ENCODE data around the gene ADAMTS2. TPM values are rescaled to one million over a fixed set of nuclear protein-coding genes. Genes with fewer than 3 reads are reported as not detected.
A peak's percentile ranks its signal among the peaks of the same experiment; 100 is the strongest.

The ADAMTS2 gene
- 80.9 TPM for total RNA-seq
- polyA plus RNA-seq: 22.8 TPM

DNA sequence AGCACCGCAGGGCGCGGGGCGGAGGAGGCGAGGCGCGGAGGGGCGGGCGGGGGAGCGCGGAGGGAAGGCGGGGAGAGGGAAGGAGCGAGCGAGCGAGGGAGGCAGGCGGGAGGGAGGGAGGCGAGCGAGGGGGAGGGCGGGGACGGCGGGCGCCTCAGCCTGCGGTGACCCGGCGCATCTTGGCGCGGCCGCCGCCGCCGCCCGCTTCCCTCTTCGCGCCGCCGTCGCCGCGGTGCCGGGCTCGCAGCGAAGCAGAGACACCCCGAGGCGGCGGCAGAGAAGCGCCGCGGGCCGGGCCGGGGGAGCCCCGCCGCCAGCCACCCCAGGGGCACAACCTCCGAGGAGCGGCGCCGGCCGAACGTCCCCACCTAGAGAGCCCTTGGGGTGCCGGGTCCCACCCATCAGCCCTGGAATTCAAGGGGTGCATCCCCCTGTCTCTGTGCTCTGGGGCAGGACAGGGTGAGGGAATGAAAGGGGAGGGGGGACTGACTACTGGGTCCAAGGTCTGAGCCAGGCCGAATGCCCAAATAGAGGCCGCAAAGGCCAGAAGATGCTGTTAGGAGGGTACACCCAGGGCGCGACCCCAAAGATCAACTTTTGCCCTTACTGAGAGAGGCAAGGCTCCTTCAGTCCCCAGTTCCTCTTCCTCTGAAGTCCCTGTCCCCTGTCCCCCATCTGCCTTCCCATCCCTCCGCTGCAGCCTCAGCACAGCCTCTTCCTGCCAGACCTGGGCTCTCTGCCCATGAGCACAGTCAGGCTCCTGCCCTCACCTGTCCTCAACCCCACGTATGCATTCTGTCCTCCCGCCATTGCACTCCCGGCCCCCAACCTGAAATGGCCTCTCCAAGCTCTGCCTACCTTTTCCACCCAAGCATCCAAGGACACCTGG is at the start of gene ADAMTS2:
Gene ADAMTS2, minus strand, starts transcription at position 29 of the 889 bp plus-strand sequence. CDS start 133 bp downstream, outside the sequence.
- DNase-seq (ENCODE audit: extremely low spot score): no peak
- Histone ChIP-seq H3K36me3 (ENCODE audit: insufficient read depth) (no peaks in the 10 kb centered on the region), H3K4me3 (ENCODE audit: low read depth, low read length) (peak within 1 kb of the TSS; percentile 74), H3K27ac (ENCODE audit: low read depth) (peak within 1 kb of the TSS; percentile 26), H3K4me1 (ENCODE audit: insufficient read depth) (no peaks in the 10 kb centered on the region)
- WGBS: 11% methylated on average over 56 of the region's 67 CpGs

GRCh38 chr5:179393078-179393477 is 47.8 kb upstream of the ADAMTS2 start:
- Histone ChIP-seq H3K4me3 (ENCODE audit: low read depth, low read length) (no peak overlapping the region), H3K27ac (ENCODE audit: low read depth) (no peak overlapping the region), H3K36me3 (ENCODE audit: insufficient read depth) (no peaks in the 10 kb centered on the region), H3K4me1 (ENCODE audit: insufficient read depth) (no peaks in the 10 kb centered on the region)
- no peak for DNase-seq (ENCODE audit: extremely low spot score)
- 64% methylated on average over 4 of the region's 4 CpGs for WGBS

- no peaks in the 10 kb centered on the region for H3K36me3 ChIP-seq (ENCODE audit: insufficient read depth)
- H3K27ac ChIP-seq (ENCODE audit: low read depth): no peak overlapping the region
- DNase-seq (ENCODE audit: extremely low spot score): no peak
- no peak overlapping the region for H3K4me3 ChIP-seq (ENCODE audit: low read depth, low read length)
- WGBS: 91% methylated on average over 19 of the region's 19 CpGs
- H3K4me1 ChIP-seq (ENCODE audit: insufficient read depth): no peaks in the 10 kb centered on the region
Measured at GRCh38 chr5:179387151-179388110, 42.2 kb upstream of the ADAMTS2 start.

- Histone ChIP-seq H3K36me3 (ENCODE audit: insufficient read depth) (no peaks in the 10 kb centered on the region), H3K4me1 (ENCODE audit: insufficient read depth) (no peaks in the 10 kb centered on the region), H3K27ac (ENCODE audit: low read depth) (no peak overlapping the region), H3K4me3 (ENCODE audit: low read depth, low read length) (no peak overlapping the region)
- WGBS: 59% methylated on average over 7 of the region's 7 CpGs
- no peak for DNase-seq (ENCODE audit: extremely low spot score)
Measured at GRCh38 chr5:179385914-179386313, 40.7 kb upstream of the ADAMTS2 start.

DNA sequence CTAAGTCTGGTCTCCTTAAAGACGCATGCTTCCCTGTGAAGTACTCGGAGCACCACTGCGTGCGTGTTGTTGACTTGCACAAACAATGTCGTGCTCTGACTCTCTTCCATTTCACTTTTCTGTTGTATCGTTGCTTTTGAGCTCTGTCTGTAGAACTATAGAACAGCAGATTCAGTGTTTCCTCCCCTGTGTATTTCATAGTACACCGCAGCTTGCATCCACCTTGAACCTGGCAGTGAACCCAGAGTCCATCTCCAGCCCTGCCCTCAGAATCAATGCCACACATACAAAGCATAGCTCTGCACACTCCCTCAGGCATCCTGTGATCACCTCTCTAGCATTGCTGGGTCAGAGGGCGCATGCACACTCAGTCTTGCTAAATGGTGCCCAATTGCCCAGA is 37.2 kb upstream of the ADAMTS2 start:
- H3K36me3 ChIP-seq (ENCODE audit: insufficient read depth): no peaks in the 10 kb centered on the region
- no peak overlapping the region for H3K27ac ChIP-seq (ENCODE audit: low read depth)
- WGBS: 91% methylated on average over 8 of the region's 8 CpGs
- H3K4me1 ChIP-seq (ENCODE audit: insufficient read depth): no peaks in the 10 kb centered on the region
- DNase-seq (ENCODE audit: extremely low spot score): no peak
- H3K4me3 ChIP-seq (ENCODE audit: low read depth, low read length): no peak overlapping the region

DNA sequence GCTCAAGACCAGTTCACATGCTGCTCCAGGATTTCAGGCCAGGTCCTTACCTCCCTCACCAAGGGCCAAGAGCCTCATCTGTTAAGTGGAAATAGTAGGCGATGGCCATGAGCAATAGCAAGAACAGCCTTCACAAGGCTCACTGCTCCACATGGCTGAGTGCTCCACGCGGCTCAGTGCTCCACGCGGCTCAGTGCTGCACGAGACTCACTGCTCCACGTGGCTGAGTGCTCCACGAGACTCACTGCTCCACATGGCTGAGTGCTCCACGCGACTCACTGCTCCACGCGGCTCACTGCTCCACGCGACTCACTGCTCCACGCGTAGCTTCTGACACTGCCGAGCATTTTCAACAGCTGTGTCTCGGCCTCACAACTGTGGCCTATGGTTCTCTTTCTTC is 36.4 kb upstream of the ADAMTS2 start:
- Histone ChIP-seq H3K4me3 (ENCODE audit: low read depth, low read length) (no peak overlapping the region), H3K27ac (ENCODE audit: low read depth) (no peak overlapping the region), H3K4me1 (ENCODE audit: insufficient read depth) (no peaks in the 10 kb centered on the region), H3K36me3 (ENCODE audit: insufficient read depth) (no peaks in the 10 kb centered on the region)
- no peak for DNase-seq (ENCODE audit: extremely low spot score)
- 90% methylated on average over 18 of the region's 18 CpGs for WGBS

- H3K4me3 ChIP-seq (ENCODE audit: low read depth, low read length): no peak overlapping the region
- WGBS: 88% methylated on average over 28 of the region's 28 CpGs
- H3K4me1 ChIP-seq (ENCODE audit: insufficient read depth): no peaks in the 10 kb centered on the region
- no peak for DNase-seq (ENCODE audit: extremely low spot score)
- no peaks in the 10 kb centered on the region for H3K36me3 ChIP-seq (ENCODE audit: insufficient read depth)
- no peak overlapping the region for H3K27ac ChIP-seq (ENCODE audit: low read depth)
Measured at GRCh38 chr5:179380211-179381035, 35.2 kb upstream of the ADAMTS2 start.

DNA sequence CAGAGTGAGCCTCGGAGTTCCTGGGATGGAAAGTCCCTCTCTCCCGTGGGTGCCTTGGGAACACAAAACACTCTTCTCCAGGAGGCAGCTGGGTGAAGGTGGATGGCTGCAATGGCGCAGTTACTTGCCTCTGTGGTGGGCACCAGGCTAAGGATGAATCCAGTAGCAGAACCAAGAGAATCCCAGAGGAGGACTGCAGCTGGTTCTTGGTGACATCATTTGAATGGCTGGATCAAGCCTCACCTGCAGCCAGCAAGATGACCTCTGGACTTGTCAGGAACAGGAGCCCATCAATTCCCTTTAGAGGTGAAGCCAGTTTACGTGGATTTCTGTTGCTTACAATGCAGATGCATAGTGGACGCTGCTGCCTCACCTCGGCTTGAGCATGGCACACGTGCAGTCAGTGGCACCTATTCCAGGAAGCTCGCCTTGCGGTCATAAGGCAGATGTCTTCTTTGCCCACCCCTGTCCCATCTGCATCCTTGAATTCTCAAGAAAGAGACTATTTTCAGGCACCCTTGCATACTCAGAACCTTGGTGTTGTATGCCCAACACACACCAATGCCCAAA is 34.1 kb upstream of the ADAMTS2 start:
- H3K36me3 ChIP-seq (ENCODE audit: insufficient read depth): no peaks in the 10 kb centered on the region
- no peak overlapping the region for H3K27ac ChIP-seq (ENCODE audit: low read depth)
- 89% methylated on average over 9 of the region's 9 CpGs for WGBS
- no peaks in the 10 kb centered on the region for H3K4me1 ChIP-seq (ENCODE audit: insufficient read depth)
- H3K4me3 ChIP-seq (ENCODE audit: low read depth, low read length): no peak overlapping the region
- DNase-seq (ENCODE audit: extremely low spot score): no peak

DNA sequence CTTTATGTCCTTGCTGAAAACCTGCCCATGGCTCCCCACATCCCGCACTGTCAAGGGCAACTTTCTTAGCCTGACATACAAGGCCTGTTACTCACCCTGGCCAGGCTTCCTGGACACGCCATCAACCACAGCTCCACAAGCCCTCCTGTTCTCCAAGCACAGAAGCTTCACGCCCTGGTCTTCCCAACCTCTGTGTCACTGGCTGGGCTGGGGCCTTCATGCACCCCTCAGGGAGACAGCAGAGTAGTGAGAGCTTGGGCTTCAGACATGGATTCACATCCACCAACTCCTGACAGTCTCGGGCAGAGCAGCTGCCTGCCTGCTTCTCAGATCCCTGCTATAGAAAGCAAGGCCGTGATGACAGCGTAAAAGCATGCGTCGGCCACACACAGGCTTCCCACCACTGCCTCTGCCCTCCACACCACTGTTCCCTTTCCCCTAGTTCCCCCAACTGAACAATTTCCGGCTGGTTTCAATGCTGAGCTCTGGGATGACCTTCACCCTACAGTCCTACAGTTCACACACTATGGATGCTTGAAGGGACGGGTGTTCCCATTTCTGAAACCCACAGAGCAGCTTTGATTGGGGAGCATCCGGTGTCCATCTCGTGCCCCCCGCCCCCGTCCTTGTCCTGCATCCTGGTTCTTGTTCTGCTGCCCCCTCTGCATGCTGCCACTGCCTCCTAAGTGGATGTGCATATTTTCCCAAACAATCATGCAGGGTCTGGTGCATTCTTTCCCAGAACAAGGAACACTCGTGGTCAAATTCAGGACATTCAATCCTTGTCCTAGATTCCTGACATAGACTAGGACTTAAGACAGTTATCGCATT is 33.4 kb upstream of the ADAMTS2 start:
- Histone ChIP-seq H3K27ac (ENCODE audit: low read depth) (no peak overlapping the region), H3K4me3 (ENCODE audit: low read depth, low read length) (no peak overlapping the region), H3K36me3 (ENCODE audit: insufficient read depth) (no peaks in the 10 kb centered on the region), H3K4me1 (ENCODE audit: insufficient read depth) (no peaks in the 10 kb centered on the region)
- DNase-seq (ENCODE audit: extremely low spot score): no peak
- WGBS: 57% methylated on average over 16 of the region's 16 CpGs

DNA sequence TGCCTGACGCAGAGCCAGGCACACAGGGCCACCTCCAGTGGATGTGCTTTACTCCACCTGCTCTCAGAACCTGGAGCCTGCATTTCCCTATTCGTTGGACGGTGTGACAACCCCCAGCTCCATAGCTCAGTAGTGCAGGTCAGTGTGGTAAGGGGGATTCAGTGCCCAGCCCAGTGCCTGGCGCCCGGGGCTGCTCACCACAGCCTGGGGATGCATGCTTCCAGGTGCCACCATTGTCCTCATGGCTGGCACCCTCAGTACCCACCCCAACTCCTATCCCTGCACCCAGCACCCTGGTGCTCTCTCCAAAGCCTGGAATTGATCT is 32.8 kb upstream of the ADAMTS2 start:
- Histone ChIP-seq H3K27ac (ENCODE audit: low read depth) (no peak overlapping the region), H3K4me1 (ENCODE audit: insufficient read depth) (no peaks in the 10 kb centered on the region), H3K4me3 (ENCODE audit: low read depth, low read length) (no peak overlapping the region), H3K36me3 (ENCODE audit: insufficient read depth) (no peaks in the 10 kb centered on the region)
- DNase-seq (ENCODE audit: extremely low spot score): no peak
- 95% methylated on average over 5 of the region's 5 CpGs for WGBS

DNA sequence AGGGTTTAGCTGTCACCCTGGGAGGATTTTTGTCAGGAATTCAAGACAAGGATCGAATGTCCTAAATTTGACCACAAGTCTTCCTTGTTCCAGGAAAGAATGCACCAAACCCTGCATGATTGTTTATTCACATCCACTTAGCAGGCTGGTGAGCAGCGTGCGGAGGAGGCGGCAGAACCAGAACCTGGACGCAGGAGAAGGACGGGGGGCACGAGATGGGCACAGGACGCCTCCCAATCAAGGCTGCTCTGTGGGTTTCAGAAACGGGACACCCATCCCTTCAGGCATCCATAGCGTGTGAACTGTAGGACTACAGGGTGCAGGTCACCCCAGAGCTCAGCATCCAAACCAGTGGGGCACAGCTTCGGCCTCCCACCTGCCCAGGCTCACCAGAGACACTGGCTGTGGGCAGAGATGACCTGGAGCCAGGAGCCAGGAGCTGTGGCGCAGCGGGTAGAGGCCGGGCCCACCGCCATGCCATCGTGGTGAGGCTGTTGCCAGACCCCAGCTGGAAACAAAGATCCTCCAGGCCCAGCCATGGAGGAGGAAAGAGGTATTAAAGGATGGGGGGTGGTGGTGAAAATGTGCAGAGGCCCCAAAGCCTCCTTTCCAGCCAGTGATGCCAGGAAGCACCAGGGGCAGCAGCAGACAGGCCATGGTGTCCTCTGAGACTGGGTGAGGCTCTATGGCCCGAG is 32.3 kb upstream of the ADAMTS2 start:
- Histone ChIP-seq H3K27ac (ENCODE audit: low read depth) (no peak overlapping the region), H3K36me3 (ENCODE audit: insufficient read depth) (no peaks in the 10 kb centered on the region), H3K4me3 (ENCODE audit: low read depth, low read length) (no peak overlapping the region), H3K4me1 (ENCODE audit: insufficient read depth) (no peaks in the 10 kb centered on the region)
- no peak for DNase-seq (ENCODE audit: extremely low spot score)
- 91% methylated on average over 17 of the region's 17 CpGs for WGBS
